Measurements from ENCODE around the gene SPNS3.

The SPNS3 gene

GRCh38 chr17:4425398-4425797 lies 8.3 kb upstream of the SPNS3 start:
- H3K27ac ChIP-seq (ENCODE audit: low read depth, low read length): no peak overlapping the region
- H3K4me3 ChIP-seq (ENCODE audit: low read depth in 1 of 5, low read length in 5 of 5): no peak overlapping the region
- H3K9me3 ChIP-seq (ENCODE audit: control insufficient read depth in 5 of 5, low read length in 5 of 5): peaks cover 0 to 5% (median 0%) of the 10 kb centered on the region in 5 donors
- H3K9ac ChIP-seq (ENCODE audit: low read length in 5 of 5): no peak overlapping the region
- H3K36me3 ChIP-seq (ENCODE audit: control insufficient read depth in 5 of 5, insufficient read depth in 5 of 5, low read length in 5 of 5): no peaks in the 10 kb centered on the region
- peaks cover 0 to 4% (median 1%) of the 10 kb centered on the region in 5 donors for H3K4me1 ChIP-seq (ENCODE audit: control insufficient read depth in 5 of 5, insufficient read depth in 5 of 5, low read length in 5 of 5)
- peaks cover 0 to 4% (median 0%) of the 10 kb centered on the region in 5 donors for H3K27me3 ChIP-seq (ENCODE audit: control insufficient read depth in 5 of 5, insufficient read depth in 4 of 5, low read length in 5 of 5)

DNA sequence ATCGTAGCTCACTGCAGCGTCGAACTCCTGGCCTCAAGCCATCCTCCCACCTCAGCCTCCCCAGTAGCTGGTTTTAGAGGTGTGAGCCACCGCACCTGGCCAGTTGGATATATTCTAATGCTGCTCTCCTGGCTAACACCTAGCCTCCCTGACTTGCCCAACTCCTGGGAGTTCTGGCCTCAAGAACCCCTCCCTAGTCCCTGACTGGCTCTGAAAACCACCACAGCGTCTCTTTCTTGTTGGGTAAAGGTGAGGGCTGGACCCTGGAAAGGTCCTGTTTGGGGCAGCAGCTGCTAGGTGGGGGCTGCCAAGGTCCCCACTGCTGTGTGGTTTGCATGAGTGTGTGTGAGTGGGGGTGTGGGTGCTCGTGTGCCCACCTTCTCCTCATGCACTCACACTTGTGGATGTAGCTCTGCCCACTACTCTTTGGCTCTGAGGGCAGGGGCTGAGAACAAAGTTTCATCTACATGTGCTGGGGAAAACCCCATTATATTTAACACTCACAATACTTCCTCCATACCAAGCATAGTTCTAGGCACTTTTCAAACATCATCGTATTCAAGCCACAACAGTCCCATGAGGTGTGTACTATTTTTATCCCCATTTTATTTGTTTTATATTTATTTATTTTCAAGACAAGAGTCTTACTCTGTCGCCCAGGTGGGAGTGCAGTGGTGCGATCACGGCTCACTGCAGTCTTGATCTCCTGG lies 7.1 kb upstream of the SPNS3 start:
- no peaks in the 10 kb centered on the region for H3K4me1 ChIP-seq (ENCODE audit: control insufficient read depth in 5 of 5, insufficient read depth in 5 of 5, low read length in 5 of 5)
- no peak overlapping the region for H3K4me3 ChIP-seq (ENCODE audit: low read depth in 1 of 5, low read length in 5 of 5)
- H3K9me3 ChIP-seq (ENCODE audit: control insufficient read depth in 5 of 5, low read length in 5 of 5): peaks cover 0 to 5% (median 0%) of the 10 kb centered on the region in 5 donors
- H3K27ac ChIP-seq (ENCODE audit: low read depth, low read length): no peak overlapping the region
- H3K36me3 ChIP-seq (ENCODE audit: control insufficient read depth in 5 of 5, insufficient read depth in 5 of 5, low read length in 5 of 5): no peaks in the 10 kb centered on the region
- H3K27me3 ChIP-seq (ENCODE audit: control insufficient read depth in 5 of 5, insufficient read depth in 4 of 5, low read length in 5 of 5): peaks cover 0 to 4% (median 0%) of the 10 kb centered on the region in 5 donors
- H3K9ac ChIP-seq (ENCODE audit: low read length in 5 of 5): no peak overlapping the region

DNA sequence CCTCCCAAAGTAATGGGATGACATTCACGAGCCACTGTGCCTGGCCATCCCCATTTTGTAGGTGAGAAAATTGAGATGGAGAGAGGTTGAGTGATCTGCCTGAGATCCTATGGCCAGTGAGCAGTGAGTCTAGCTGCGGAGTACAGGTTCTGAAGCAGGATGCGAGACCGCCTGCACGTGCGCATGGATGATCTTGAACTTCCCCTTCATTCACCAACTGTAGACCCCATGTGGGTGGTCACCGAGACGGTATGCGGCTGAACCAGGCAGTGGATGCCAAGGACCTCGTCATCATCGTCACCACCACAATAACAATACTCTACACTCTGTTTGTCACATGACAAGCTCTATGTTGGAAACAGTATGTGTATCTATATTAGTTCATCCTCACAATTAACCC lies 6.2 kb upstream of the SPNS3 start:
- Histone ChIP-seq H3K9ac (ENCODE audit: low read length in 5 of 5) (no peak overlapping the region), H3K9me3 (ENCODE audit: control insufficient read depth in 5 of 5, low read length in 5 of 5) (peaks cover 0 to 3% (median 0%) of the 10 kb centered on the region in 5 donors), H3K4me1 (ENCODE audit: control insufficient read depth in 5 of 5, insufficient read depth in 5 of 5, low read length in 5 of 5) (no peaks in the 10 kb centered on the region)

DNA sequence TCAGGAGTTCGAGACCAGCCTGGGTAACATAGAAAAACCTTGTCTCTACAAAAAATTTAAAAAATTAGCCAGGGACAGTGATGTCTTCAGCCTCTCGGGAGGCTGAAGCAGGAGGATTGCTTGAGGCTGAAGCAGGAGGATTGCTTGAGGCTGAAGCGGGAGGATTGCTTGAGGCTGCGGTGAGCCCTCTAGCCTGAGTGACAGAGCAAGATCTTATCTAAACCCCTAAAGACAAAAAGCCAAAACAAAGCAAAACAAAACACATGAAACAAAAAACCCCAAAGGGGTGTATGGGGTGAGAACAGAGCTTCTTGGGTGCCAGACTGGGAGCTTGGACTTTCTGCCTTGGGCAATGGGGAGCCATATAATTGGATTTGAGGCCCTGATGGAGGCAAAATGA lies 2.6 kb downstream of the SPNS3 start:
- no peak overlapping the region for H3K9ac ChIP-seq (ENCODE audit: low read length in 5 of 5)
- no peaks in the 10 kb centered on the region for H3K36me3 ChIP-seq (ENCODE audit: control insufficient read depth in 5 of 5, insufficient read depth in 5 of 5, low read length in 5 of 5)
- no peak overlapping the region for H3K4me3 ChIP-seq (ENCODE audit: low read depth in 1 of 5, low read length in 5 of 5)
- peaks cover 0 to 11% (median 0%) of the 10 kb centered on the region in 5 donors for H3K4me1 ChIP-seq (ENCODE audit: control insufficient read depth in 5 of 5, insufficient read depth in 5 of 5, low read length in 5 of 5)
- H3K27ac ChIP-seq (ENCODE audit: low read depth, low read length): no peak overlapping the region
- peaks cover 4 to 6% (median 6%) of the 10 kb centered on the region in 5 donors for H3K27me3 ChIP-seq (ENCODE audit: control insufficient read depth in 5 of 5, insufficient read depth in 4 of 5, low read length in 5 of 5)
- no peaks in the 10 kb centered on the region for H3K9me3 ChIP-seq (ENCODE audit: control insufficient read depth in 5 of 5, low read length in 5 of 5)

More for the DNA sequence above, 6.2 kb upstream of the SPNS3 start:
- no peak overlapping the region for H3K4me3 ChIP-seq (ENCODE audit: low read depth in 1 of 5, low read length in 5 of 5)
- peaks cover 0 to 4% (median 0%) of the 10 kb centered on the region in 5 donors for H3K27me3 ChIP-seq (ENCODE audit: control insufficient read depth in 5 of 5, insufficient read depth in 4 of 5, low read length in 5 of 5)
- no peaks in the 10 kb centered on the region for H3K36me3 ChIP-seq (ENCODE audit: control insufficient read depth in 5 of 5, insufficient read depth in 5 of 5, low read length in 5 of 5)
- H3K27ac ChIP-seq (ENCODE audit: low read depth, low read length): no peak overlapping the region

DNA sequence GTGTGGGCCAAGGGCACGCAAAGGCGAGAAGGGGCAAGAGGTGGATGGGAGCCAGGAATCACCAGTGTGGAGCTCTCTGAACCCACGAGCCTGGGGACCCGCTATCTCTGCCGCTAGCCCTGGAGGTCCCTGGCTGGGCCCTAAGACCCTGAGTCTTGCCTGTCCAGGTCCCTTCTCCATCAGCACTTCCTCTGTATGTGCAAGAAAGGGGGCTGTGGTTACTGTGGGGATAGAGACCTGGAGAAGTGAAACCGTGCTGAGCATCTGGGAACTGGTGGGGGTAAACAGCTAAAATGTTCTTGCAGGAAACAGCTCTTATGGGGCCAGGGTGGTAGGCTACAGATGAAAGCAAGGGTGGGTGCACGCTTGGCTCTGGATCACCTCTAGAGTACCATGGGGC lies 3.1 kb downstream of the SPNS3 start:
- H3K27me3 ChIP-seq (ENCODE audit: control insufficient read depth in 5 of 5, insufficient read depth in 4 of 5, low read length in 5 of 5): peaks cover 4 to 6% (median 6%) of the 10 kb centered on the region in 5 donors
- H3K4me1 ChIP-seq (ENCODE audit: control insufficient read depth in 5 of 5, insufficient read depth in 5 of 5, low read length in 5 of 5): peaks cover 0 to 11% (median 0%) of the 10 kb centered on the region in 5 donors
- no peaks in the 10 kb centered on the region for H3K9me3 ChIP-seq (ENCODE audit: control insufficient read depth in 5 of 5, low read length in 5 of 5)
- H3K27ac ChIP-seq (ENCODE audit: low read depth, low read length): no peak overlapping the region
- no peak overlapping the region for H3K4me3 ChIP-seq (ENCODE audit: low read depth in 1 of 5, low read length in 5 of 5)
- no peaks in the 10 kb centered on the region for H3K36me3 ChIP-seq (ENCODE audit: control insufficient read depth in 5 of 5, insufficient read depth in 5 of 5, low read length in 5 of 5)
- no peak overlapping the region for H3K9ac ChIP-seq (ENCODE audit: low read length in 5 of 5)

DNA sequence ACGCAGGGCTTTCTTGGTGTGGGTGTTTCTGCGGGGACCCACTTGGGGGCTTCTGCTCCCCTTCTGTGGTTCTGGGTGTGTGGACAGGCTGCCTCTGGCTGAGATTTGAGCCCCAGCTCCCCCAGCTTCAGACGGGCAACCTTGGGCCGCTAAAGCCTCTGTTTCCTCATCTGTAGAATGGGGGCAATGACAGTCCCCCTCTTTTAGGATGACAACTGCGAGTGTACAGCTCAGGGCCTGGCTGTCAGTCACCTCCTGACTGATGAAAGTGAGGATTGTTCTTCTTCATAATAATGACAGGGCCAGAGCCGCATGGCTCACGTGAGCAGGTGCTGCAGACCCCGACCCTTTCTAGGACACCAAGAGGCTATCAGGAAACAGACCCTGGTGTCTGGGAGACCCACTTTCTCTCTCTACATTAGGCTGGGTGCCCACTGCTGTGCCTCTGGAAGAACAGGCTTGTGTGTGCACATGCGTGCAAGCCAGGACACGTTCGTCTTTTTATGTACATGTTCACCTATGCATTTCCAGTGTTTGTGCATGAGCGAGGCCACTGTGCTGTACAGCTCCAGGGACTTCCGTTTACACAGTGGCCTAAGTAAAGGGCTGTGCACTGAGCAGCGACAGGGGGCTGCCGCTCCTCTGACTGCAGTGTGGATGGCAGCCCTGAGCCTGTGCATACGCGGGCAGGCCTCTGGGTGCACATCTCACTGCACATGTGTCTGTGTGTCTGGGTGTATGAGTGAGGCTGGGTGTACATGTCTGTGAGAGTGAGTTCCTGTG lies 4.6 kb downstream of the SPNS3 start:
- Histone ChIP-seq H3K9ac (ENCODE audit: low read length in 5 of 5) (no peak overlapping the region), H3K27me3 (ENCODE audit: control insufficient read depth in 5 of 5, insufficient read depth in 4 of 5, low read length in 5 of 5) (peaks cover 4 to 6% (median 4%) of the 10 kb centered on the region in 5 donors), H3K4me3 (ENCODE audit: low read depth in 1 of 5, low read length in 5 of 5) (no peak overlapping the region), H3K9me3 (ENCODE audit: control insufficient read depth in 5 of 5, low read length in 5 of 5) (no peaks in the 10 kb centered on the region), H3K36me3 (ENCODE audit: control insufficient read depth in 5 of 5, insufficient read depth in 5 of 5, low read length in 5 of 5) (no peaks in the 10 kb centered on the region), H3K4me1 (ENCODE audit: control insufficient read depth in 5 of 5, insufficient read depth in 5 of 5, low read length in 5 of 5) (peaks cover 0 to 10% (median 2%) of the 10 kb centered on the region in 5 donors), H3K27ac (ENCODE audit: low read depth, low read length) (no peak overlapping the region)

- Histone ChIP-seq H3K4me1 (ENCODE audit: control insufficient read depth in 5 of 5, insufficient read depth in 5 of 5, low read length in 5 of 5) (peaks cover 0 to 6% (median 4%) of the 10 kb centered on the region in 5 donors), H3K9me3 (ENCODE audit: control insufficient read depth in 5 of 5, low read length in 5 of 5) (no peaks in the 10 kb centered on the region), H3K4me3 (ENCODE audit: low read depth in 1 of 5, low read length in 5 of 5) (no peak overlapping the region), H3K9ac (ENCODE audit: low read length in 5 of 5) (no peak overlapping the region), H3K27me3 (ENCODE audit: control insufficient read depth in 5 of 5, insufficient read depth in 4 of 5, low read length in 5 of 5) (peaks cover 0 to 6% (median 0%) of the 10 kb centered on the region in 5 donors), H3K27ac (ENCODE audit: low read depth, low read length) (no peak overlapping the region), H3K36me3 (ENCODE audit: control insufficient read depth in 5 of 5, insufficient read depth in 5 of 5, low read length in 5 of 5) (no peaks in the 10 kb centered on the region)
Measured at GRCh38 chr17:4440021-4440420, 6.3 kb downstream of the SPNS3 start.

GRCh38 chr17:4440690-4441686 lies 7.2 kb downstream of the SPNS3 start:
- no peaks in the 10 kb centered on the region for H3K36me3 ChIP-seq (ENCODE audit: control insufficient read depth in 5 of 5, insufficient read depth in 5 of 5, low read length in 5 of 5)
- H3K27ac ChIP-seq (ENCODE audit: low read depth, low read length): no peak overlapping the region
- H3K9me3 ChIP-seq (ENCODE audit: control insufficient read depth in 5 of 5, low read length in 5 of 5): no peaks in the 10 kb centered on the region
- H3K27me3 ChIP-seq (ENCODE audit: control insufficient read depth in 5 of 5, insufficient read depth in 4 of 5, low read length in 5 of 5): peaks cover 0 to 6% (median 0%) of the 10 kb centered on the region in 5 donors
- peaks cover 0 to 6% (median 4%) of the 10 kb centered on the region in 5 donors for H3K4me1 ChIP-seq (ENCODE audit: control insufficient read depth in 5 of 5, insufficient read depth in 5 of 5, low read length in 5 of 5)
- no peak overlapping the region for H3K9ac ChIP-seq (ENCODE audit: low read length in 5 of 5)
- no peak overlapping the region for H3K4me3 ChIP-seq (ENCODE audit: low read depth in 1 of 5, low read length in 5 of 5)

DNA sequence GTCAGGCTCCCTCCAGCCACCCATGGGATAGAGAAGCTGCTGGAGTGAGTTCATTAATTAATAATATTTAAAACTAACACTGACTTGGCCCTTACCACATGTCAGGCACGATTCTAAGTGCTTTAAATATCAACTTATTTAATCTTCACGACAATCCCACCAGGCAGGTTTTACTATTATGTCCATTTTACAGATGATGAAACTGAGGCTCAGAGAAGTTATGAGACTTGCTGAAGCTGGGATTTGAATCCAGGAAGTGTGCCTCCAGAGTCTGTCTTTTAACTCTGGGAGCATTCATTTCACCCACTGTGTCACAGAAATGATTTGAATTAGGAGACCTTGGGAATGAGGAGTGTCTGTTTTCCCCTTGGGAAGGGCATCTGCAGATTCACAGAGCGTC lies 8.8 kb downstream of the SPNS3 start:
- H3K36me3 ChIP-seq (ENCODE audit: control insufficient read depth in 5 of 5, insufficient read depth in 5 of 5, low read length in 5 of 5): no peaks in the 10 kb centered on the region
- H3K4me1 ChIP-seq (ENCODE audit: control insufficient read depth in 5 of 5, insufficient read depth in 5 of 5, low read length in 5 of 5): peaks cover 0 to 17% (median 6%) of the 10 kb centered on the region in 5 donors

More for the DNA sequence above, 8.8 kb downstream of the SPNS3 start:
- peaks cover 0 to 6% (median 0%) of the 10 kb centered on the region in 5 donors for H3K27me3 ChIP-seq (ENCODE audit: control insufficient read depth in 5 of 5, insufficient read depth in 4 of 5, low read length in 5 of 5)
- H3K4me3 ChIP-seq (ENCODE audit: low read depth in 1 of 5, low read length in 5 of 5): no peak overlapping the region
- no peak overlapping the region for H3K9ac ChIP-seq (ENCODE audit: low read length in 5 of 5)
- H3K9me3 ChIP-seq (ENCODE audit: control insufficient read depth in 5 of 5, low read length in 5 of 5): no peaks in the 10 kb centered on the region
- H3K27ac ChIP-seq (ENCODE audit: low read depth, low read length): no peak overlapping the region
